Mesothelial cell of epicardium (in vitro differentiated cells): ENCODE data around the gene CTNNA1. TPM values are rescaled to one million over a fixed set of nuclear protein-coding genes. Genes with fewer than 3 reads are reported as not detected.

Experiments used
- DNase-seq, 2 experiments: peaks; one replicate each; pipeline ENCODE4 v3.0.0; 2021; ENCODE audit warnings: low spot score in 2 of 2; ENCODE audit not compliant: unreplicated experiment in 2 of 2
- H3K27ac Mint-ChIP-seq: 2 replicates; pipeline ENCODE4 v1.8.0; 2021; ENCODE audit warnings: mixed read lengths
- H3K27me3 Mint-ChIP-seq: 2 replicates; pipeline ENCODE4 v1.8.0; 2021; ENCODE audit warnings: low read depth, mixed read lengths
- H3K36me3 Mint-ChIP-seq: 2 replicates; pipeline ENCODE4 v1.8.0; 2021; ENCODE audit warnings: mixed read lengths
- H3K4me1 Mint-ChIP-seq: 2 replicates; pipeline ENCODE4 v1.8.0; 2021; ENCODE audit warnings: mixed read lengths
- H3K4me3 Mint-ChIP-seq: 2 replicates; pipeline ENCODE4 v1.8.0; 2021; ENCODE audit warnings: mild to moderate bottlenecking, moderate library complexity, mixed read lengths
- H3K9me3 Mint-ChIP-seq: 2 replicates; pipeline ENCODE4 v1.8.0; 2021; ENCODE audit warnings: mixed read lengths
- total RNA-seq: library from RNA; stranded (reverse); gene quantifications from 3 replicates; pipeline ENCODE4 v1.2.1, GENCODE V29; 2021
- TF ChIP-seq, protein P1 (sequence below): fragments of 200-600 bp; sonication (generic); IDR thresholded peaks from one replicate; pipeline ENCODE4 v1.5.0; 2021; ENCODE audit warnings: antibody characterized with exemption; ENCODE audit not compliant: unreplicated experiment

CTNNA1 gene
- total RNA-seq, 1 donor from 2014 or later: 427 TPM

DNA sequence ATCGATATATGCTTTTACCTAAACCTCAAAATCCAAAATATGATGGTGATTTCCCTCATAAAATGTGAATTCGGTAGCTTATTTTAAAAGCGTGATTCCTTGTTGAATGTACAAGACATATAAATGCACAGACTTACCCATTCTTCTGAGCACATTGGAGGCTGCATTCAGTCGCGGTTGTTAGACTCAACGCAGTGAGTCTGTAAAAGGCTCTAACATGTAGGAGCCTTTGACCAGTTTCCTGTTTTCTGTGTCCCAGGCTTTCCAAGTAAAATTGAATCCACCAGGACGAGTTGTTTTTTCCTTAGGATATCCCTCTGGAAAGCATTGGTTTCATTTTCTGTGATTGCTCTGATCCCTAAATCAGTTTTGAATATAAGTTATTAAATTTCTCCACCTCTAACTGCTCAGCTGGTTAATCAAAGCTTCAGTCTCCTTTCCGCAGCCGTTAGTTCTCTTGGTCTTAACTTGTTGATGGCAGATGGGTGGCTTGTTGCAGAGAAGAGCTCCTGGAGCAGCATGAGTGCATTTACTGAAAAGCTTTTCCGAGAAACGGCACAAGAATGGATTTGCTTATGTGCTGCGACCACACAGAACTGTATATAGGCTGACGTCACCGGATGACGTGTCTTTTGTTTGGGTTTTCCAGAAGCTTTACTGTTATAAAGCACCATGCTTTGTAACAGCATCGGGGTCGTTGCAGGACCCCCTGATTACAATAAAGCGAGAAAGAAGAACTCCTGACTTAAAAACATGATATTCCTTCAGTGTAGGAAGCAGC, 121.7 kb downstream of the CTNNA1 start, which contains the start of gene LRRTM2:
TSS of gene LRRTM2 (minus strand) at position 565 of the 781 bp plus-strand sequence. CDS start at position 141, 424 bp downstream.
- TF ChIP-seq, protein P1, sequence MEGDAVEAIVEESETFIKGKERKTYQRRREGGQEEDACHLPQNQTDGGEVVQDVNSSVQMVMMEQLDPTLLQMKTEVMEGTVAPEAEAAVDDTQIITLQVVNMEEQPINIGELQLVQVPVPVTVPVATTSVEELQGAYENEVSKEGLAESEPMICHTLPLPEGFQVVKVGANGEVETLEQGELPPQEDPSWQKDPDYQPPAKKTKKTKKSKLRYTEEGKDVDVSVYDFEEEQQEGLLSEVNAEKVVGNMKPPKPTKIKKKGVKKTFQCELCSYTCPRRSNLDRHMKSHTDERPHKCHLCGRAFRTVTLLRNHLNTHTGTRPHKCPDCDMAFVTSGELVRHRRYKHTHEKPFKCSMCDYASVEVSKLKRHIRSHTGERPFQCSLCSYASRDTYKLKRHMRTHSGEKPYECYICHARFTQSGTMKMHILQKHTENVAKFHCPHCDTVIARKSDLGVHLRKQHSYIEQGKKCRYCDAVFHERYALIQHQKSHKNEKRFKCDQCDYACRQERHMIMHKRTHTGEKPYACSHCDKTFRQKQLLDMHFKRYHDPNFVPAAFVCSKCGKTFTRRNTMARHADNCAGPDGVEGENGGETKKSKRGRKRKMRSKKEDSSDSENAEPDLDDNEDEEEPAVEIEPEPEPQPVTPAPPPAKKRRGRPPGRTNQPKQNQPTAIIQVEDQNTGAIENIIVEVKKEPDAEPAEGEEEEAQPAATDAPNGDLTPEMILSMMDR: no peak
- DNase-seq: no peak
- H3K4me3 Mint-ChIP-seq: no peak within 1 kb of the TSS
- no peaks in the 10 kb centered on the region for H3K27me3 Mint-ChIP-seq
- H3K4me1 Mint-ChIP-seq: peaks cover 54% of the 10 kb centered on the region
- H3K36me3 Mint-ChIP-seq: peaks cover 19% of the 10 kb centered on the region
- H3K27ac Mint-ChIP-seq: peak within 1 kb of the TSS; percentile 74
- H3K9me3 Mint-ChIP-seq: peaks cover 5% of the 10 kb centered on the region

DNA sequence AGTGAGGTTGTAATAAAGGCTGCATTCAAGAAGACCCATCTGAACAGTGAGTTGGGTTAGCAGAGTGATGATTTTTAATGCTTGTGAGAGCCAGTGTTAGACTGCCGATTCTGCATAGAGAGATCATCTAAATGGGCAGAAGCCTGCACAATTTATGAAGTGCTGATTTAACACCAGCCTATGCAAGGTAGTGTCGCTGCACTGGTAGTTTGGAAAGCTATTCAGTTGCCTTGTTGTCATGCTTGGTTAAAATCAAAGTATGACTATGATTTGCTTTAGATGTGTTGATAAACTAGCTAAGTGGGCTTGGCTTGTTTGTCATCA, 122.3 kb downstream of the CTNNA1 start:
- peaks cover 49% of the 10 kb centered on the region for H3K4me1 Mint-ChIP-seq

DNA sequence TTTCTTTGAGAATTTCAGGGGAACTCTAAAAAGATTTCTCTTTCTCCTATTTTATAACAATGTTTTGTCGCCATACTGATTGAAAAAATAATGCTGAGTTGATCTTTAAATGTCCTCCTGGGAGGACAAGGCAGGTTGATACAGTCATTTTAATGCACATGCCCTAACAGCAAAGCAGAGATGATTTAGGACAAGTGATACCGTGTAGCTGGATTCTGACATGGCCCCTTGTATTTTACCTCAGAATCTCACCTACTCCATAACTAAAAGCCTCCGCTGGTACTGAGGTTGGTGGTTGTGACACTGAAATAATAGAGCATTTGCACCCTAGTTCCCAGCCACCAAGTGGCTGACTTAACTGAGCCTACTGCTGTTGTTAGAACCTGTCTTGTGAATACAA, 122.7 kb downstream of the CTNNA1 start:
- Mint-ChIP-seq H3K4me1 (peaks cover 48% of the 10 kb centered on the region), H3K4me3 (no peak overlapping the region), H3K36me3 (peaks cover 24% of the 10 kb centered on the region)

More for the DNA sequence above, 122.3 kb downstream of the CTNNA1 start:
- H3K27me3 Mint-ChIP-seq: no peaks in the 10 kb centered on the region
- no peak overlapping the region for H3K4me3 Mint-ChIP-seq
- H3K36me3 Mint-ChIP-seq: peaks cover 22% of the 10 kb centered on the region
- TF ChIP-seq, protein P1: no peak
- DNase-seq: no peak
- H3K27ac Mint-ChIP-seq: no peak overlapping the region
- H3K9me3 Mint-ChIP-seq: peaks cover 5% of the 10 kb centered on the region

DNA sequence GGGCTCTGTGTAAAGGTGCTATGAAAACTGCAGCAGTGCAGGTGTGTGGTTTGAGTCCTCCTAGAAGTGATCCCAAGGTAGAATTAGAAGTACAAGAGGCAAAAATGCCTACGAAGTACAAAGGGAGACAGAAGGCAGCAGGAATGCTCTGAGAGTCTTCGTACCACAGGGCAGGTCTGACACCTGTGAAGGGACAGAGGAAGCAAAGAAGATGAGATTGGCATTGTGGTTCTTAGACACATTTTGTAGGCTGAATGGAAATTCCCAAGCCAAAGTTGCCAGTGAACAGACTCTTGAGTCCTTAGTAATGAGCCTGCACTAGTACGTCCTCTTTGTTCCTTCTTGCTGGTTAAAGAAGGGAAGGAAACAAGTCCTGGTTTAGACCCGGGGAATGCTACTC, 123.6 kb downstream of the CTNNA1 start:
- DNase-seq: no peak
- Mint-ChIP-seq H3K9me3 (peaks cover 5% of the 10 kb centered on the region), H3K27ac (peak overlapping the region; percentile 6), H3K36me3 (peaks cover 24% of the 10 kb centered on the region), H3K4me3 (no peak overlapping the region), H3K4me1 (peaks cover 43% of the 10 kb centered on the region), H3K27me3 (no peaks in the 10 kb centered on the region)
- TF ChIP-seq, protein P1: no peak

More for the DNA sequence above, 122.7 kb downstream of the CTNNA1 start:
- TF ChIP-seq, protein P1: no peak
- Mint-ChIP-seq H3K9me3 (peaks cover 5% of the 10 kb centered on the region), H3K27me3 (no peaks in the 10 kb centered on the region), H3K27ac (no peak overlapping the region)
- no peak for DNase-seq

DNA sequence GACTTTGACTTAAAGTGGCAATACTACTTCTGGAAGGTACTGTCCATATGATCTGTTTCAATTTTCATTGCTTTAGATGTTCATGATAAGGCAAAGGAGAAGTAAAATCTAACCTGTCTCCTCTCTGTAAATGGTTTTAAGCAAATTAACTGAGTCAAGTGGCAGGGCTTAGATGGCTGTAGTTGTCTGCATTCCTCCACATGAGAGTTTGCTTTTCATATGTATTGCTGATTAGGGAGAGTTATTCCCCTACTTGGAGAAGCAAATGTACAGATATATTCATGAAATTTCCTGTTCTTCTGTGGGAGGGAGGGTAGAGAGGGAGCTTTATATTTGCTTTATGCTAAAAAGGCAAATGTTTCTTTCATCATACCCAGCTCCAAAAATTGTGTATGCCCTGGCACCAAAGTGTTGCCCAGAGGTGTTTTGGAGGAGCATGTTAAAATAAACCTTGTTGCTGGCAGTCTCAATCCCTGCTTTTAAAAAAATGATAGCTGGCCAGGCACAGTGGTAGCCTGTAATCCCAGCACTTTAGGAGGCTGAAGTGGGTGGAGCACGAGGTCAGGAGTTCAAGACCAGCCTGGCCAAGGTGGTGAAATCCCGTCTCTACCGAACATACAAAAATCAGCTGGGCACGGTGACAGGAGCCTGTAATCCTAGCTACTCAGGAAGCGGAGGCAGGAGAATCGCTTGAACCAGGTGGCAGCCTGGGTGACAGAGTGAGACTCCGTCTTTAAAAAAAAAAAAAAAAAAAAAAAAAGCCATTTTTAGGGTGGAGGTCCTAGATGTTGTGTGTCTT, 125.4 kb downstream of the CTNNA1 start:
- H3K27ac Mint-ChIP-seq: peak overlapping the region; percentile 44
- TF ChIP-seq, protein P1: no peak
- peaks cover 5% of the 10 kb centered on the region for H3K9me3 Mint-ChIP-seq
- DNase-seq: no peak
- no peak overlapping the region for H3K4me3 Mint-ChIP-seq
- H3K4me1 Mint-ChIP-seq: peaks cover 40% of the 10 kb centered on the region
- H3K36me3 Mint-ChIP-seq: peaks cover 29% of the 10 kb centered on the region
- no peaks in the 10 kb centered on the region for H3K27me3 Mint-ChIP-seq
